Panc1 (cell line): ENCODE measurements around the gene OR5H6. TPM values are rescaled to one million over a fixed set of nuclear protein-coding genes. Genes with fewer than 3 reads are reported as not detected.
"Not testable (repeated sequence)": the region's sequence is repeated elsewhere in the genome, so short reads cannot be mapped to it uniquely, and the experiment has no call there.

Source experiments
- ATAC-seq: fragments of 200-7000 bp; cut with Tn5 transposase; 2 replicates; pipeline ENCODE4 v1.9.1; 2020; ENCODE audit warnings: mild to moderate bottlenecking, moderate library complexity
- BruUV-seq: library from RNA; stranded (reverse); fragments of 400-500 nt; replicated peaks from 2 replicates; lab custom pipeline; 2021; lab: Mats Ljungman, UMichigan
- CTCF ChIA-PET: fragments of 300-600 bp; sonication (Branson Sonifier 250); formaldehyde crosslinking; loops from one replicate; lab custom pipeline; 2022; ENCODE audit warnings: antibody characterized with exemption; lab: Charles Lee
- POLR2A ChIA-PET: fragments of 300-600 bp; sonication (Branson Sonifier 250); formaldehyde crosslinking; loops from one replicate; lab custom pipeline; 2022; ENCODE audit warnings: antibody characterized with exemption; lab: Charles Lee
- DNase-seq: peaks from one replicate; pipeline ENCODE4 v3.0.0-alpha.2; 2010; ENCODE audit warnings: low read depth, low spot score
- H3K27ac ChIP-seq: 2 replicates; pipeline ENCODE4 v1.5.1; 2011; ENCODE audit warnings: mild to moderate bottlenecking, low read length, inconsistent platforms
- H3K27me3 ChIP-seq: fragments of 200-500 bp; sonication (Bioruptor generic); 2 replicates; pipeline ENCODE4 v1.6.0; 2014; ENCODE audit warnings: low read length, inconsistent platforms; ENCODE audit not compliant: control insufficient read depth, insufficient read depth
- H3K36me3 ChIP-seq: fragments of 200-500 bp; sonication (Bioruptor generic); 2 replicates; pipeline ENCODE4 v1.5.1; 2014; ENCODE audit warnings: inconsistent platforms, mild to moderate bottlenecking, low read length, moderate library complexity; ENCODE audit not compliant: control insufficient read depth, insufficient read depth
- H3K4me1 ChIP-seq: 2 replicates; pipeline ENCODE4 v1.5.1; 2011; ENCODE audit warnings: inconsistent platforms, mild to moderate bottlenecking, low read length, moderate library complexity; ENCODE audit not compliant: control insufficient read depth, insufficient read depth
- H3K4me3 ChIP-seq, 2 experiments: 2 replicates each; pipeline ENCODE4 v1.5.1; 2011 to 2012; ENCODE audit warnings: low read depth in 2 of 2, low read length in 2 of 2, mild to moderate bottlenecking in 2 of 2, inconsistent platforms in 1 of 2, moderate library complexity in 1 of 2
- H3K9me3 ChIP-seq: fragments of 200-500 bp; sonication (Bioruptor generic); 2 replicates; pipeline ENCODE4 v1.5.1; 2014; ENCODE audit warnings: low read depth, mild to moderate bottlenecking, inconsistent platforms, low read length, moderate library complexity; ENCODE audit not compliant: control insufficient read depth, insufficient read depth
- POLR2AphosphoS5 ChIP-seq: IDR thresholded peaks from 2 replicates; pipeline ENCODE4 v1.6.1; 2012; ENCODE audit warnings: mild to moderate bottlenecking, low read depth, low read length, moderate library complexity
- SIN3A ChIP-seq: IDR thresholded peaks from 2 replicates; pipeline ENCODE4 v1.6.1; 2012; ENCODE audit warnings: low read depth, mild to moderate bottlenecking, low read length, moderate library complexity, borderline replicate concordance; ENCODE audit not compliant: insufficient read depth
- TCF7L2 ChIP-seq: IDR thresholded peaks from 2 replicates; pipeline ENCODE4 v1.6.1; 2011; ENCODE audit warnings: mild to moderate bottlenecking, low read depth, low read length, inconsistent platforms
- in situ Hi-C: cut with HindIII; loops from 2 replicates; pipeline ENCODE4 v1.10.0; 2016; ENCODE audit warnings: low sequenced_read_pairs, low pct_unique_long_range_greater_than_20kb
- intact Hi-C: fragments of 100-400 bp; cut with micrococcal nuclease; formaldehyde crosslinking; loops from one replicate; pipeline ENCODE4 v1.10.0; 2022; ENCODE audit not compliant: unreplicated experiment
- total RNA-seq: library from RNA; stranded (reverse); gene quantifications from one replicate; pipeline ENCODE4 v1.2.1, GENCODE V29; 2021; ENCODE audit not compliant: unreplicated experiment
- TF ChIP-seq, protein P1 (sequence below): fragments of 450-650 bp; IDR thresholded peaks from 2 replicates; pipeline ENCODE4 v1.5.1; 2017; ENCODE audit warnings: mild to moderate bottlenecking
- TF ChIP-seq, protein P2 (sequence below), 2 experiments: IDR thresholded peaks; 2 replicates each; pipeline ENCODE4 v1.6.1; 2011 to 2012; ENCODE audit warnings: low read depth in 2 of 2, control low read depth in 1 of 2, low read length in 1 of 2, mild to moderate bottlenecking in 1 of 2, moderate library complexity in 1 of 2; ENCODE audit not compliant: insufficient read depth in 1 of 2

Gene OR5H6
- total RNA-seq, 1 experiment from 2014 or later, result not detected

DNA sequence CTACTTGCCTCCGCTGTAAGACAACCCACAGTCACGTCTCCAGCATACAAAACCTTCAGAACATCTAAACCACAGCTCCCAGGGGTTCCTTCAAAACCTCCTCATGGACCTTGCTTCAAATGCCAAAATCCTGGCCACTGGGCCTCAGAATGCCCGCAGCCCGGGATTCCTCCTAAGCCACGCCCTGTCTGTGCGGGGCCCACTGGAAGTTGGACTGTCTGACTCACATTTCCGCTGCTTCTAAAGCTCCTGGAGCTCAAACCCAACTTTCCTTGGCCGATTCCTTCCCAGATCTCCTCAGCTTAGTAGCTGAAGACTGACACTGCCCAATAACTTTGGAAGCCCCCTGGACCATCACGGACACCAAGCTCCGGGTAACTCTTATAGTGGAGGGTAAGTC is 17.9 kb upstream of the OR5H6 start:
- Histone ChIP-seq H3K27me3 (no peaks in the 10 kb centered on the region), H3K4me1 (no peaks in the 10 kb centered on the region), H3K36me3 (no peaks in the 10 kb centered on the region), H3K27ac (no peak overlapping the region), H3K4me3 (no peak overlapping the region), H3K9me3 (0 out of 2 replicates have a peak, but pooled peaks cover 3% of the 10 kb centered on the region)
- in situ Hi-C loops (no loop called here), intact Hi-C loops (no loop called here)
- CTCF ChIA-PET, result no interaction called here
- POLR2A ChIA-PET, result no interaction called here
- no peak for TF ChIP-seq TCF7L2
- TF ChIP-seq, protein P1, sequence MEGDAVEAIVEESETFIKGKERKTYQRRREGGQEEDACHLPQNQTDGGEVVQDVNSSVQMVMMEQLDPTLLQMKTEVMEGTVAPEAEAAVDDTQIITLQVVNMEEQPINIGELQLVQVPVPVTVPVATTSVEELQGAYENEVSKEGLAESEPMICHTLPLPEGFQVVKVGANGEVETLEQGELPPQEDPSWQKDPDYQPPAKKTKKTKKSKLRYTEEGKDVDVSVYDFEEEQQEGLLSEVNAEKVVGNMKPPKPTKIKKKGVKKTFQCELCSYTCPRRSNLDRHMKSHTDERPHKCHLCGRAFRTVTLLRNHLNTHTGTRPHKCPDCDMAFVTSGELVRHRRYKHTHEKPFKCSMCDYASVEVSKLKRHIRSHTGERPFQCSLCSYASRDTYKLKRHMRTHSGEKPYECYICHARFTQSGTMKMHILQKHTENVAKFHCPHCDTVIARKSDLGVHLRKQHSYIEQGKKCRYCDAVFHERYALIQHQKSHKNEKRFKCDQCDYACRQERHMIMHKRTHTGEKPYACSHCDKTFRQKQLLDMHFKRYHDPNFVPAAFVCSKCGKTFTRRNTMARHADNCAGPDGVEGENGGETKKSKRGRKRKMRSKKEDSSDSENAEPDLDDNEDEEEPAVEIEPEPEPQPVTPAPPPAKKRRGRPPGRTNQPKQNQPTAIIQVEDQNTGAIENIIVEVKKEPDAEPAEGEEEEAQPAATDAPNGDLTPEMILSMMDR, result no peak
- TF ChIP-seq, protein P2, sequence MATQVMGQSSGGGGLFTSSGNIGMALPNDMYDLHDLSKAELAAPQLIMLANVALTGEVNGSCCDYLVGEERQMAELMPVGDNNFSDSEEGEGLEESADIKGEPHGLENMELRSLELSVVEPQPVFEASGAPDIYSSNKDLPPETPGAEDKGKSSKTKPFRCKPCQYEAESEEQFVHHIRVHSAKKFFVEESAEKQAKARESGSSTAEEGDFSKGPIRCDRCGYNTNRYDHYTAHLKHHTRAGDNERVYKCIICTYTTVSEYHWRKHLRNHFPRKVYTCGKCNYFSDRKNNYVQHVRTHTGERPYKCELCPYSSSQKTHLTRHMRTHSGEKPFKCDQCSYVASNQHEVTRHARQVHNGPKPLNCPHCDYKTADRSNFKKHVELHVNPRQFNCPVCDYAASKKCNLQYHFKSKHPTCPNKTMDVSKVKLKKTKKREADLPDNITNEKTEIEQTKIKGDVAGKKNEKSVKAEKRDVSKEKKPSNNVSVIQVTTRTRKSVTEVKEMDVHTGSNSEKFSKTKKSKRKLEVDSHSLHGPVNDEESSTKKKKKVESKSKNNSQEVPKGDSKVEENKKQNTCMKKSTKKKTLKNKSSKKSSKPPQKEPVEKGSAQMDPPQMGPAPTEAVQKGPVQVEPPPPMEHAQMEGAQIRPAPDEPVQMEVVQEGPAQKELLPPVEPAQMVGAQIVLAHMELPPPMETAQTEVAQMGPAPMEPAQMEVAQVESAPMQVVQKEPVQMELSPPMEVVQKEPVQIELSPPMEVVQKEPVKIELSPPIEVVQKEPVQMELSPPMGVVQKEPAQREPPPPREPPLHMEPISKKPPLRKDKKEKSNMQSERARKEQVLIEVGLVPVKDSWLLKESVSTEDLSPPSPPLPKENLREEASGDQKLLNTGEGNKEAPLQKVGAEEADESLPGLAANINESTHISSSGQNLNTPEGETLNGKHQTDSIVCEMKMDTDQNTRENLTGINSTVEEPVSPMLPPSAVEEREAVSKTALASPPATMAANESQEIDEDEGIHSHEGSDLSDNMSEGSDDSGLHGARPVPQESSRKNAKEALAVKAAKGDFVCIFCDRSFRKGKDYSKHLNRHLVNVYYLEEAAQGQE (IDR thresholded peaks at IDR 0.05; ENCODE audit: insufficient read depth in 1 of 2, low read depth in 2 of 2, low read length in 1 of 2), result no peak
- TF ChIP-seq POLR2AphosphoS5, result no peak
- TF ChIP-seq SIN3A, result no peak
- BruUV-seq, result no TSS peak
- ATAC-seq, result no peak
- DNase-seq, result no peak

DNA sequence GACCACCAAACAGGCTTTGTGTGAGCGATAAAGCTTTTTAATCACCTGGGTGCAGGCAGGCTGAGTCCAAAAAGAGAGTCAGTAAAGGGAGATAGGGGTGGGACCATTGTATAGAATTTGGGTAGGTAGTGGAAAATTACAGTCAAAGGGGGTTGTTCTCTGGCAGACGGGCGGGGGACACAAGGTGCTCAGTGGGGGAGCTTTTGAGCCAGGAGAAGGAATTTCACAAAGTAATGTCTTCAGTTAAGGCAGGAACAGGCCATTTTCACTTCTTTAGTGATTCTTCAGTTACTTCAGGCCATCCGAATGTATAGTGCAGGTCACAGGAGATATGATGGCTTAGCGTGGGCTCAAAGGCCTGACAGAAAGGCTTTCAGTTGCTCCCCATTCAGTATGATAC is 8.0 kb upstream of the OR5H6 start:
- H3K36me3 ChIP-seq, H3K27me3 ChIP-seq, H3K9me3 ChIP-seq, BruUV-seq, DNase-seq, H3K27ac ChIP-seq, in situ Hi-C loops, H3K4me3 ChIP-seq, H3K4me1 ChIP-seq, ATAC-seq, CTCF ChIA-PET, POLR2A ChIA-PET, intact Hi-C loops: not testable (repeated sequence)

DNA sequence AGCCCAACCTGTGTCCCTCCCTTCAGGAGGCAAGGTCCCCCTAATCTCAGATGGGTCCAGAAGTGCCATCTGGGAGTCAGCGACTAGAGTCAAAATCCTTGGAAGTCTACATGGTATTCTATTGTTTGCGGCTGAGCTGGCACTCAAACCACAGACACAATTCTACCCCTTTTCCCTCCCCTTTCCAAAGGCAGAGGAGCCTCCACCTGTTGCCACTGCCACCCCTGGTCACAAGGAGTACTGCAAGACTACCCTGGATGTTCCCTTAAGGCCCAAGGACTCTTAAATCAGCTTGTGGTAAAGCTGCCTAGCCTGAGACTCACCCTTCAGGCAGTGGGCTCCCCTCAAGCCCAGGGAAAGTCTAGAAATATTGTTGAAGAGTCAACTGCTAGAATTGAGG is 4.3 kb upstream of the OR5H6 start:
- in situ Hi-C loops, result no loop called here
- ChIA-PET CTCF (no interaction called here), POLR2A (no interaction called here)
- Histone ChIP-seq H3K4me3 (no peak overlapping the region), H3K9me3 (no peaks in the 10 kb centered on the region), H3K27ac (no peak overlapping the region), H3K4me1 (no peaks in the 10 kb centered on the region), H3K27me3 (no peaks in the 10 kb centered on the region), H3K36me3 (no peaks in the 10 kb centered on the region)
- intact Hi-C loops, result loop anchor here (10.0 kb wide), 1 partner anchor 55 kb away; no protein-coding TSS in a partner anchor
- TF ChIP-seq, protein P2 (IDR thresholded peaks at IDR 0.05; ENCODE audit: insufficient read depth in 1 of 2, low read depth in 2 of 2, low read length in 1 of 2), result no peak
- TF ChIP-seq POLR2AphosphoS5, result no peak
- TF ChIP-seq, protein P1, result no peak
- no peak for TF ChIP-seq TCF7L2
- TF ChIP-seq SIN3A, result no peak
- BruUV-seq, result no TSS peak
- DNase-seq (no peak), ATAC-seq (no peak)
